DMS153 (cell line): ENCODE measurements around the gene CDCA7.
"Not testable (repeated sequence)": the region's sequence is repeated elsewhere in the genome, so short reads cannot be mapped to it uniquely, and the experiment has no call there.

Experiments
- DNase-seq: peaks from one replicate; lab custom pipeline; 2025; lab: John Stamatoyannopoulos, UW

CDCA7 gene

GRCh38 chr2:173404841-173405750 lies 50.4 kb downstream of the CDCA7 start:
- DNase-seq = no peak

DNA sequence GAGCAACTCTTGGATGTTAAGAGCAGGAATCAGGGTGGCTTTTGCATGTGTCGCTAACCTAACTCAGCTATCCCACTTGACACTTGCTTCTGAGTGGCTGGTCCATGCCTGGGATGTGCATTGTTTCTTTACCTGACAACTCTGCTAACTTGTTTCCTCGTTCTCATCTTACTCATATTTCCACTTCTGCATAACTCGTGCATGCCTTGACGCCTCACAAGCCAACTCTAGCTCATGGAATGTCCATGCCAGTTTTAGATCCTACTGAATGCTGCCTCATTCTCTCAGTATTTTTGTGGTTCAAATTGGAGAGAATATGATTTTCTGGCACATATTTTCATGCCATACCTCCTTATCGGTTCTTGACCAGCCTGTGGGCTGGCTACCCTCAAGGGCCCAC lies 52.5 kb downstream of the CDCA7 start:
- no peak for DNase-seq

- no peak for DNase-seq
These were observed 53.0 kb downstream of the CDCA7 start for GRCh38 chr2:173407646-173408045.

DNA sequence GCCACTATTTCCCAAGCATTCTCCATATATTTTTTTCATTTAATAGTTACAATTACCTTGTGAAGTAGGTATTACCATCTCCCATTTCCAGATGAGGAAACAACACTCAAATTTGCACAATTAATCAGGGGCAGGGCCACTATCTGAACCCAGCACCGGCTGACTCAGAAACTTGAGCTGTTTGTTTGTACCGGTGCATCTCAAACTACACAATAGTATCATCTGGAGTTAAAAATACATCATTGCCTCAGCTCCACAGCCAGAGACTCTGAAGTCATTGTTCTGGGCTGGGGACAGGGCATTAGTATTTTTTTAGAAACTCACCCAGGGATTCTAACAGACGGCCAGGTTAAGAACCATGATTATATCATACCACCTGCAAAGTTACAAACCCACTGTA lies 55.9 kb downstream of the CDCA7 start:
- no peak for DNase-seq

DNA sequence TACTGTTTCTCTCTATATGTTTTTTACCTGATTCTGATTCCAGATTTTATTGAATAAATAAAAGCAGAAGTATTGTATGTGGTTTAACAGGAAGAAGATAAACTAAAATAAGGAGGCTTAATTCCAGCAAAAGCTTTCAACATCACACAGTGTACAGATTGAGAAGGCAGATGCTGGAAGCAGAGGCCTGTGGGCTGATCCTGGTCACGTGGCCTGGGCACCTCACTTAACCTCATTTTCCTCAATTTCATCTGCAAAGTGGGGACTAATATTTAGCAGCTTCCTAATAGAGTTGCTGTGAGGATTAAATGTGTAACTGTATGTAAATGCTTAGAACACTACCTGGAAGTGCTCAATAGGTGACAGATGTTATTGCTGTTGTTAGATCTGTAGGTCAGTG lies 58.0 kb downstream of the CDCA7 start:
- no peak for DNase-seq

DNA sequence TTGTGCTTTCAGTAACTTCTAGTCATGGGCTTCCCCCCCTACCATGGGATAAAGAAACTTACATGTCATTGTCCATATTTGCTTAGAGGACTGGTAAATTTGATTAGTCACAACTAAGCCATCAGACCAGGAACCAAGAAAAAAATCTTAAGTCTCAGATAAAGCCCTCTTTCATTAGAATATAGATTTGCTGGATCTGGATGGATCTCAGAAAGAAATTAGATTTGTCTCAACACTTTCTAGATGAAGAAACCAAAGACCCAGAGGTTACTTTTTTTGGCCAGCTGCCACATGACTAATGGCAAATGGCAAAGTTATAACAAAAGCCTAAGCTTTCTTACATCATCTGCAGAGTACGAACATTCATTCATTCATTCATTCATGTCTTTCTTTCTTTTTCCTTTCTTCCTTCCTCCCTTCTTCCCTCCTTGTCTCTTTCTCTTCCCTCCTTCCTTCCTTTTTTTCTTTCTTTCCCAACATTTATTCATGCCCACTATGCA lies 60.2 kb downstream of the CDCA7 start:
- no peak for DNase-seq

- DNase-seq = no peak
These were observed 61.0 kb downstream of the CDCA7 start for GRCh38 chr2:173415431-173416381.

DNA sequence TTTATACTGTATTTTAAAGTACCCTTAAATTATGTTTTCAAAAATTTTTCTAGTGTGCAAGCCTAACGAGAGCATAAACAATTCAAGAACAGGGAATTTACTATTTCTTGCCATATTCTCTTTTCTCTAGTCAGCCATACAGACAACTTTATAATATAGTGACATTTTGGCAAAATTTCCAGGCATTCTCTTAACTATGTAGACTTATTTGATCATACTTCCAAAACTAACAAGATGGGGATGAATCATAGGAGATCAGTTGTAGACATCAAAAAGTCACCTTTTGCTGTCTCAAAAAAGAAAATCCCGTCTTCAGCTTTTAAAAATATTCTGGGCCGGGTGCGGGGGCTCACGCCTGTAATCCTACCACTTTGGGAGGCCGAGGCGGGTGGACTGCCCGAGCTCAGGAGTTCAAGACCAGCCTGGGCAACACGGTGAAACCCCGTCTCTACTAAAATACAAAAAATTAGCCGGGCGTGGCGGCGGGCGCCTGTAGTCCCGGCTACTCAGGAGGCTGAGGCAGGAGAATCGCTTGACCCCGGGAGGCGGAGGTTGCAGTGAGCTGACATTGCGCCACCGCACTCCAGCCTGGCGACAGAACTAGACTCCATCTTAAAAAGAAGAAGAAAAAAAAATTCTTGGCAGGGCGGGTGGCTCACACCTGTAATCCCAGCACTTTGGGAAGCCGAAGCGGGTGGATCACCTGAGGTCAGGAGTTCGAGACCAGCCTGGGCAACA lies 61.9 kb downstream of the CDCA7 start:
- DNase-seq = not testable (repeated sequence)

- DNase-seq = no peak
These were observed 62.7 kb downstream of the CDCA7 start for GRCh38 chr2:173417341-173417740.

GRCh38 chr2:173417802-173418201 lies 63.1 kb downstream of the CDCA7 start:
- DNase-seq = no peak
